ENCODE measurements around the gene DAP. TPM values are rescaled to one million over a fixed set of nuclear protein-coding genes. Genes with fewer than 3 reads are reported as not detected.

DAP gene
- total and polyA plus RNA-seq, 2 donors, result 14.1 to 34.4 TPM

DNA sequence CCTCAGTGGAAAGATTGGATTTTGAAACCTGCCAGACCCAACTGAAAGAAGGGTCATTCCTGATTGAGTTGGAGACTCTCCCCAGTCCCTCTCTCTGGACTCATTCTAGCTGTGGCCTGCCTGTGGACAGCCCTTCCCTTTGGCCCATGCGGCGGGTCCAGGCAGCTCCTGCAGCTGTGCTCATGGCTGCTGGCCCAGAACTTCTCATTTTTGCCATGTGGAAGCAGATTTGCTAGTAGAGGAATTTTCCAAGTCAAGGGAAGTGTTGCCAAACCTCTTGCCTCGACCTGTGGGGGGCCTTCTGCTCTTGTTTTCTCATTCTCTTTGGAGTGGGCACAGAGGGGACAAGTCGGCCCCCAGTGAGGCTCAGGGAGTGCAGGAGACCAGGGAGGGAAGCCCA is 108.0 kb downstream of the DAP start:
- Histone ChIP-seq H3K4me1 (ENCODE audit: control insufficient read depth in 2 of 2, insufficient read depth in 2 of 2, low read length in 2 of 2) (peaks cover 0 to 9% of the 10 kb centered on the region in 2 donors), H3K9me3 (ENCODE audit: control insufficient read depth in 2 of 2, insufficient read depth in 1 of 2, low read length in 1 of 2) (no peaks in the 10 kb centered on the region), H3K27ac (ENCODE audit: low read depth in 1 of 2, low read length in 1 of 2) (peak overlapping the region in 1 of 2 donors; percentile 43), H3K4me3 (ENCODE audit: low read length in 2 of 2) (no peak overlapping the region), H3K27me3 (ENCODE audit: control insufficient read depth in 2 of 2, insufficient read depth in 1 of 2, low read length in 1 of 2) (no peaks in the 10 kb centered on the region), H3K36me3 (ENCODE audit: control insufficient read depth in 2 of 2, insufficient read depth in 2 of 2, low read length in 1 of 2) (no peaks in the 10 kb centered on the region)
- DNase-seq (ENCODE audit: low read depth in 6 of 9, low spot score in 9 of 9), result no peak
- 89% methylated on average over 4 of the region's 4 CpGs for WGBS

- no peaks in the 10 kb centered on the region for H3K36me3 ChIP-seq (ENCODE audit: control insufficient read depth in 2 of 2, insufficient read depth in 2 of 2, low read length in 1 of 2)
- no peak overlapping the region for H3K27ac ChIP-seq (ENCODE audit: low read depth in 1 of 2, low read length in 1 of 2)
- H3K27me3 ChIP-seq (ENCODE audit: control insufficient read depth in 2 of 2, insufficient read depth in 1 of 2, low read length in 1 of 2), result no peaks in the 10 kb centered on the region
- WGBS, result 96% methylated on average over 8 of the region's 8 CpGs
- no peak overlapping the region for H3K4me3 ChIP-seq (ENCODE audit: low read length in 2 of 2)
- H3K4me1 ChIP-seq (ENCODE audit: control insufficient read depth in 2 of 2, insufficient read depth in 2 of 2, low read length in 2 of 2), result peaks cover 0 to 9% of the 10 kb centered on the region in 2 donors
- no peak for DNase-seq (ENCODE audit: low read depth in 6 of 9, low spot score in 9 of 9)
- H3K9me3 ChIP-seq (ENCODE audit: control insufficient read depth in 2 of 2, insufficient read depth in 1 of 2, low read length in 1 of 2), result no peaks in the 10 kb centered on the region
Observed at GRCh38 chr5:10652606-10653005, 108.4 kb downstream of the DAP start.

DNA sequence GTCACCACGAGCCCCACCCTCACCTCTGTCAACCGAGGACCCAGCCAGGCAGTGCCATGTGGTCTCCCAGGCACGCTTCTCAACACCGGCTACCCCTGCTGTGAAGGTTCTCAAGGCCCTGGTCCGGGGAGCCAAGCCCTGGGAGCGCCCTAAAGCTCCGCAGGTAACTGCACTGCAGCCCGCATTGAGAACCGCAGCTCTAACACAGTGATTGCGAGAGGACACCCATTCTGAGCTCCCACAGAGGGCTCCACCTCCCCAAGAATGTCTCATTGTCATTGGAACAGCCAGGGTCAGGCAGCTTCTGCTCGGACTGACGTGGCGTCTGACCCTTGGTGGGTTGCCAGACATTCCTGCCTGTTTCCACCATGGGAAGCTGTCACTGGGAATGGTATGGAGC is 108.9 kb downstream of the DAP start:
- peaks cover 0 to 9% of the 10 kb centered on the region in 2 donors for H3K4me1 ChIP-seq (ENCODE audit: control insufficient read depth in 2 of 2, insufficient read depth in 2 of 2, low read length in 2 of 2)
- no peak overlapping the region for H3K4me3 ChIP-seq (ENCODE audit: low read length in 2 of 2)
- 96% methylated on average over 13 of the region's 13 CpGs for WGBS
- no peak overlapping the region for H3K27ac ChIP-seq (ENCODE audit: low read depth in 1 of 2, low read length in 1 of 2)
- no peaks in the 10 kb centered on the region for H3K27me3 ChIP-seq (ENCODE audit: control insufficient read depth in 2 of 2, insufficient read depth in 1 of 2, low read length in 1 of 2)
- H3K36me3 ChIP-seq (ENCODE audit: control insufficient read depth in 2 of 2, insufficient read depth in 2 of 2, low read length in 1 of 2), result no peaks in the 10 kb centered on the region
- DNase-seq (ENCODE audit: low read depth in 6 of 9, low spot score in 9 of 9), result no peak
- no peaks in the 10 kb centered on the region for H3K9me3 ChIP-seq (ENCODE audit: control insufficient read depth in 2 of 2, insufficient read depth in 1 of 2, low read length in 1 of 2)

DNA sequence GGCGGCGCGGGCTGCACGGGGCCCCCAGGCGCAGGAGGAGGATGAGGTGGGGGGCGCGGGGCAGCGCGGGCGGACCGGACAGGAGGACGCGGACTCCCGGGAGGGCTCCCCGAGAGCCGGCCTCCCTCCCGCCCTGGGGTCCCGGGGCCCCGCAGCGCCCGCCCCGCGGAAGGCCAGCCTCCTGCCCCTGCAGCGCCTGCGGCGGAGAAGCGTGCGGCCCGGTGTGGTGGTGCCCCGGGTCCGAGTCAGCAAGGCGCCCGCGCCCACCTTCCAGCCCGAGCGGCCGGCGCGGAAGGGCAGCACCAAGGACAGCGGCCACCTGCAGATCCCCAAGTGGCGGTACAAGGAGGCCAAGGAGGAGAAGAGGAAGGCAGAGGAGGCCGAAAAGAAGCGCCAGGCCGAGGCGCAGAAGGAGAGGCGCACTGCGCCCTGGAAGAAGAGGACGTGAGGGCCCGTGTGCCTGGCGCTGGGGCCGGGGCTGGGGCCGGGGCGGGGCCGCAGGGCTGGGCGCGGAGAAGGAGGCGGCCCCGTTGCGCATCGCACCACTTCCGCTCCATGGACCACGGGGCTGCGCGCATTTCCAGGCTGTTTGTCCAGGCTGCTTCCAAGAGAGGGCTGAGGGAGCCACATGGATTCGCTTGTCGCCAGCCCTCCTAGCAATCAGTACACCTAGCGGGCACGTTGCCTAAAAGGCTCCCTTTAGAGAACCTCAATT is 111.2 kb downstream of the DAP start:
- no peak overlapping the region for H3K4me3 ChIP-seq (ENCODE audit: low read length in 2 of 2)
- no peaks in the 10 kb centered on the region for H3K27me3 ChIP-seq (ENCODE audit: control insufficient read depth in 2 of 2, insufficient read depth in 1 of 2, low read length in 1 of 2)
- H3K36me3 ChIP-seq (ENCODE audit: control insufficient read depth in 2 of 2, insufficient read depth in 2 of 2, low read length in 1 of 2), result no peaks in the 10 kb centered on the region
- peaks cover 0 to 4% of the 10 kb centered on the region in 2 donors for H3K4me1 ChIP-seq (ENCODE audit: control insufficient read depth in 2 of 2, insufficient read depth in 2 of 2, low read length in 2 of 2)
- no peak for DNase-seq (ENCODE audit: low read depth in 6 of 9, low spot score in 9 of 9)
- no peaks in the 10 kb centered on the region for H3K9me3 ChIP-seq (ENCODE audit: control insufficient read depth in 2 of 2, insufficient read depth in 1 of 2, low read length in 1 of 2)
- no peak overlapping the region for H3K27ac ChIP-seq (ENCODE audit: low read depth in 1 of 2, low read length in 1 of 2)
- 97% methylated on average over 68 of the region's 68 CpGs for WGBS

DNA sequence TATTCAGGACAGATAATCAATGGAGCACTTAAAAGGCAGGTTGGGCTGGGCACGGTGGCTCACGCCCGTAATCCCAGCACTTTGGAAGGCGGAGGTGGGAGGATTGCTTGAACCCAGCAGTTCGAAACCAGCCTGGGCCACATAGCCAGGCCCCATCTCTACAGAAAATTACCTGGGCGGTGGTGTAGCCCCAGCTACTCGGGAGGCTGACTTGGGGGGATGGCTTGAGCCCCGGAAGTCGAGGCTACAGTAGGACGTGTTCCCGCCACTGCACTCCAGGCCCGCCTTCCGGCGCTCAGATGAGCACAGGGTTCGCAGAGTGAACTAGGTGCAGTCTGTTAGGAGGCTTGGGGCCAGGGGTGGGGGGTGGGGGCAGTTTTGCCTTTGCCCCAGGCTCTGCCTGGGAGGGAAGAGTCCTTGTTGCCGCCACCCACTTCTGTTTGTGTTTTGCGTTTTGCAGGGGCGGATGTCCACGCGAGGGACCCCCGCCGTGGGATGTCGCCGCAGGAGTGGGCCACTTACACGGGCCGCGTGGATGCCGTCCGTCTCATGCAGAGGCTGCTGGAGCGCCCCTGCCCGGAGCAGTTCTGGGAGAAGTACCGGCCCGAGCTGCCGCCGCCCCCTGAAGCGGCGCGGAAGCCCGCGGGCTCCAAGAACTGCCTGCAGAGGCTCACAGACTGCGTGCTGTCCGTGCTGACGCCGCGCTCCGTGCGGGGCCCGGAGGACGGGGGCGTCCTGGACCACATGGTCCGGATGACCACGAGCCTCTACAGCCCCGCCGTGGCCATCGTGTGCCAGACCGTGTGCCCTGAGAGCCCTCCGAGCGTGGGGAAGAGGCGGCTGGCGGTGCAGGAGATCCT is 112.0 kb downstream of the DAP start:
- Histone ChIP-seq H3K4me3 (ENCODE audit: low read length in 2 of 2) (no peak overlapping the region), H3K4me1 (ENCODE audit: control insufficient read depth in 2 of 2, insufficient read depth in 2 of 2, low read length in 2 of 2) (peaks cover 0 to 4% of the 10 kb centered on the region in 2 donors), H3K27me3 (ENCODE audit: control insufficient read depth in 2 of 2, insufficient read depth in 1 of 2, low read length in 1 of 2) (no peaks in the 10 kb centered on the region), H3K27ac (ENCODE audit: low read depth in 1 of 2, low read length in 1 of 2) (no peak overlapping the region), H3K36me3 (ENCODE audit: control insufficient read depth in 2 of 2, insufficient read depth in 2 of 2, low read length in 1 of 2) (no peaks in the 10 kb centered on the region), H3K9me3 (ENCODE audit: control insufficient read depth in 2 of 2, insufficient read depth in 1 of 2, low read length in 1 of 2) (no peaks in the 10 kb centered on the region)
- DNase-seq (ENCODE audit: low read depth in 6 of 9, low spot score in 9 of 9), result no peak
- WGBS, result 96% methylated on average over 60 of the region's 60 CpGs

DNA sequence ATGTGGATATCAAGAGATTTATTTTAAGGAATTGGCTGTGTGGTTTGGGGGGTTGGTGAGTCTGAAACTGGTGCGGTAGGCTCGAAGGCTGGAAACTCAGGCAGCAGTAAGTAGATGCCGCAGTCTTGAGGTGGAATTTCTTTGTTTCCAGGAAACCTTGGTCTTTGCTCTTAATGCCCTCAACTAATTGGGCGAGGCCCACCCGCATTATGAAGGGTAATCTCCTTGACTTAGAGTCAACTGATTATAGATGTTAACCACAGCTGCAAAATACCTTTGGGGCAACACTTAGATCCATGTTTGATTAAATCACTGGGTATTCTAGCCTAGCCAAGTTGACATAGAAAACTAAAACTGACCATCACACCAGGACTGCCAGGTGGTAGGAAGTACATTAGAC is 113.4 kb downstream of the DAP start:
- Histone ChIP-seq H3K4me3 (ENCODE audit: low read length in 2 of 2) (no peak overlapping the region), H3K27me3 (ENCODE audit: control insufficient read depth in 2 of 2, insufficient read depth in 1 of 2, low read length in 1 of 2) (no peaks in the 10 kb centered on the region), H3K36me3 (ENCODE audit: control insufficient read depth in 2 of 2, insufficient read depth in 2 of 2, low read length in 1 of 2) (no peaks in the 10 kb centered on the region), H3K27ac (ENCODE audit: low read depth in 1 of 2, low read length in 1 of 2) (no peak overlapping the region), H3K9me3 (ENCODE audit: control insufficient read depth in 2 of 2, insufficient read depth in 1 of 2, low read length in 1 of 2) (no peaks in the 10 kb centered on the region), H3K4me1 (ENCODE audit: control insufficient read depth in 2 of 2, insufficient read depth in 2 of 2, low read length in 2 of 2) (no peaks in the 10 kb centered on the region)
- no peak for DNase-seq (ENCODE audit: low read depth in 6 of 9, low spot score in 9 of 9)
- WGBS, result 98% methylated on average over 5 of the region's 5 CpGs

DNA sequence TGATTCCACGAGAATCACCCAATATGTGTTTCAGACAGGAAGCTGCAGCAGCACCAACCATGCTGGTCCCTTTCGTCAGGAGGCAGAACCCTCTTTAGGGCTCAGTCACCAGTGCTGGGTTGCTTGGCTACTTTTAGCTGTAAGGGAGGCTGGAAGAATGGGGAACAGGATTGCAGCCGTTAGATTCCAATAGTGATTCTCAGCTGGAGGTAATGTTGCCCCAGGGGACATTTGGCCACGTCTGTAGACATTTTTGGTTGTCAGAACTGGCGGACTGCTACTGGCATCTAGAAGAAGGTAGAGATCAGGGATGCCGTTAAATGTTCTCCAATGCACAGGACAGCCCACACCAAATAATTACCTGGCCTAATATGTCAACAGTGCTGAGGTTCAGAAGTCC is 115.4 kb downstream of the DAP start:
- no peak overlapping the region for H3K4me3 ChIP-seq (ENCODE audit: low read length in 2 of 2)
- H3K36me3 ChIP-seq (ENCODE audit: control insufficient read depth in 2 of 2, insufficient read depth in 2 of 2, low read length in 1 of 2), result no peaks in the 10 kb centered on the region
- no peak for DNase-seq (ENCODE audit: low read depth in 6 of 9, low spot score in 9 of 9)
- no peaks in the 10 kb centered on the region for H3K27me3 ChIP-seq (ENCODE audit: control insufficient read depth in 2 of 2, insufficient read depth in 1 of 2, low read length in 1 of 2)
- H3K9me3 ChIP-seq (ENCODE audit: control insufficient read depth in 2 of 2, insufficient read depth in 1 of 2, low read length in 1 of 2), result no peaks in the 10 kb centered on the region
- H3K27ac ChIP-seq (ENCODE audit: low read depth in 1 of 2, low read length in 1 of 2), result no peak overlapping the region
- 94% methylated on average over 6 of the region's 6 CpGs for WGBS
- H3K4me1 ChIP-seq (ENCODE audit: control insufficient read depth in 2 of 2, insufficient read depth in 2 of 2, low read length in 2 of 2), result no peaks in the 10 kb centered on the region

- H3K9me3 ChIP-seq (ENCODE audit: control insufficient read depth in 2 of 2, insufficient read depth in 1 of 2, low read length in 1 of 2), result no peaks in the 10 kb centered on the region
- H3K4me3 ChIP-seq (ENCODE audit: low read length in 2 of 2), result no peak overlapping the region
- H3K36me3 ChIP-seq (ENCODE audit: control insufficient read depth in 2 of 2, insufficient read depth in 2 of 2, low read length in 1 of 2), result no peaks in the 10 kb centered on the region
- H3K4me1 ChIP-seq (ENCODE audit: control insufficient read depth in 2 of 2, insufficient read depth in 2 of 2, low read length in 2 of 2), result no peaks in the 10 kb centered on the region
- no peak overlapping the region for H3K27ac ChIP-seq (ENCODE audit: low read depth in 1 of 2, low read length in 1 of 2)
- 96% methylated on average over 3 of the region's 3 CpGs for WGBS
- no peaks in the 10 kb centered on the region for H3K27me3 ChIP-seq (ENCODE audit: control insufficient read depth in 2 of 2, insufficient read depth in 1 of 2, low read length in 1 of 2)
- no peak for DNase-seq (ENCODE audit: low read depth in 6 of 9, low spot score in 9 of 9)
Observed at GRCh38 chr5:10645146-10645545, 115.9 kb downstream of the DAP start.

GRCh38 chr5:10644192-10644591 is 116.8 kb downstream of the DAP start:
- no peak overlapping the region for H3K4me3 ChIP-seq (ENCODE audit: low read length in 2 of 2)
- no peaks in the 10 kb centered on the region for H3K4me1 ChIP-seq (ENCODE audit: control insufficient read depth in 2 of 2, insufficient read depth in 2 of 2, low read length in 2 of 2)
- H3K36me3 ChIP-seq (ENCODE audit: control insufficient read depth in 2 of 2, insufficient read depth in 2 of 2, low read length in 1 of 2), result no peaks in the 10 kb centered on the region
- H3K9me3 ChIP-seq (ENCODE audit: control insufficient read depth in 2 of 2, insufficient read depth in 1 of 2, low read length in 1 of 2), result no peaks in the 10 kb centered on the region
- no peak overlapping the region for H3K27ac ChIP-seq (ENCODE audit: low read depth in 1 of 2, low read length in 1 of 2)
- no peak for DNase-seq (ENCODE audit: low read depth in 6 of 9, low spot score in 9 of 9)
- H3K27me3 ChIP-seq (ENCODE audit: control insufficient read depth in 2 of 2, insufficient read depth in 1 of 2, low read length in 1 of 2), result no peaks in the 10 kb centered on the region
- WGBS, result 35% methylated on average over 9 of the region's 9 CpGs

All from thymus (tissue), 11 donors.